ENCODE measurements around the gene YJEFN3.

Gene YJEFN3

GRCh38 chr19:19554074-19555023 is 25.6 kb downstream of the YJEFN3 start:
- DNase-seq (ENCODE audit: low read depth) = peak; percentile 54

GRCh38 chr19:19558055-19558454 is 29.3 kb downstream of the YJEFN3 start:
- DNase-seq (ENCODE audit: low read depth) = no peak

DNA sequence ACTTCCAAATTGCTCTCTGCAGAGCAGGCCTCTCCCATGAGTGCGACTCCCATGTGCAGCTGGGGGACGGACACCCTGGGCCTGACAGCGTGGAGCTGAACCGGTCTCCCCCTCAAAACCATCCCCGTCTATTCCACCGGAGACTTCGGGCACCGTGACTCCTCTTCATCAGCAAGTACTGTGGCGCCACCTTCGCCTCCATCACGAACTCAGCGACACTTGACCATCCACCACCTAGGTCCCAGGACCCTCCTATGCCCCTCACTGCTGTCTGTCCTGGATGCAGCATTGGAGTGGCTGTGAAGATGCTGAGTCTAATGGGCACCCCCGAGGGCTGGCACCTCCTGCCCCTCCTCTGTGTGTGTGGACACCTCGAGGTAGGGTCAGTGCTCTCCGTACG is 29.9 kb downstream of the YJEFN3 start:
- DNase-seq (ENCODE audit: low read depth) = no peak

GRCh38 chr19:19559931-19560330 is 31.2 kb downstream of the YJEFN3 start:
- no peak for DNase-seq (ENCODE audit: low read depth)

GRCh38 chr19:19561946-19562664 is 33.4 kb downstream of the YJEFN3 start:
- no peak for DNase-seq (ENCODE audit: low read depth)

DNA sequence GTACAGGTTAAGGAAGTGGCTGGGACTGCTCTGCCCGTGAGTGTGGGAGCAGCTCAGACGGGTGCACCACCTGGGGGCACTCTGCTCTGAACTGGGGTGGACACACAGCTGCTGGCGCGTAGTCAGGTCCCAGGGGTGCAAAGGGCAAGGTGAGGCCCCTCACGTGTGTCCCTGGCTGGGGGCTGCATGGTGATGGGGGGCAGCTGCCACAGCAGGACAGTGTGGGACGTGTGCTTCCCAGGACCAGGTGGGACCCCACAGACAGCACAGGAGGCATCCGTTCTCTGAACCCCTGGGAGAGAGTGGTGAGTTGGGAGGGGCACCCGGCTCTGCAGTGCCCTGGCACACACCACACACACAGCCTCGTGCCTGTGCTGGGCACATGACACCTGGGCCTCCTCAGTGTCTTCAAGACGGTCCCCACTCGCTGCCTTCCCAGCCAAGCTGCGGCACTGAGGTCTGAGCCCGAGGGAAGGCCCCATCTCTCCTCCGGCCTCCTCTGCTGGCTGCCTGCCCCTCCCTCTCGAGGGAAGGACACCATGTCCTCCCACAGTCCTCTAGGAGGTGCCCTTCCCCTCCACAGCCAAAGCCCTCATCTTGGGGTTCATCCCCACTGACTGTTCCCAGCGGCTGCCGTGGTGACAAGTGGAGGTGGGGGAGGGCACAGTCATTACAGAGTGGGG is 34.1 kb downstream of the YJEFN3 start:
- peak; percentile 24 for DNase-seq (ENCODE audit: low read depth)

DNA sequence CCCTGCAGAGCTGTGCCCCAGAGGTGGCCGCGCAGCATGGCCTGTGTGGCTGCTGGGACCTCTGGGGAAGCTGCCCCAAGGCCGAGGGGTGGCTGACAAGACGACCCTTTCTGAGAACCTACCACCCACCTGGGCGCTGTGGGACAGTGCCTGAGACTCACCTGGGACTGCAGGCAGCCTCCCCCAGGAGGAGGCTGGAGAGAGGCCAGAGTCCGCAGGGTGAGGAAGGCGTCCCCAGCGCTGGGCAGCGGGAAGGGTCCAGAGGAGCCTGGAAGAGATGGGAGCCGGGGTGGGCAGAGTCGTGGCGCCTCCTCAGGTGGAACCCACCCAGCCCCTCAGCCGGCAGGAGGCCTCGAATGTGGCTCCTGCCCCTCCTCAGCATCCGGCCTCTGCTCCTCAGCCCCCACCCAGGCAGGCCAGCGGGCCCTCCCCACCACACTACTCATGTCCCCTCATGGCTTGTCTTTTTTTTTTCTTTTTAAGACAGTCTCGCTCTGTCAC is 34.7 kb downstream of the YJEFN3 start:
- no peak for DNase-seq (ENCODE audit: low read depth)

DNA sequence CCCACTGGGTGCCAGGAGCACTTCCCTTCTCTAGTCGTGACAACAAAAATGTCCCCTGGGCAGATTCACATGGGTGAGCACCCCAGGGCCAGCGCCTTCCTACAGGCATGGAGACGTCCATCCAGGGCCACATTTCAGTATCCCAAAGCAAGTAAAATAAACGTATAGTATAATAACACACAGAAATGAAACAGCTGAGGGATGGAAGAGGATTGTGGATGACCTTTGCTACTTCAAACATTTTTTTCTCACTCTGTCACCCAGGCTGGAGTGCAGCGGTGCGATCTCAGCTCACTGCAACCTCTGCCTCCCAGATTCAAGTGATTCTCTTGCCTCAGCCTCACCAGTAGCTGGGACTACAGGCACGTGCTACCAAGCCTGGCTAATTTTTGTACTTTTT is 37.6 kb downstream of the YJEFN3 start:
- DNase-seq (ENCODE audit: low read depth) = no peak

GRCh38 chr19:19567391-19567790 is 38.7 kb downstream of the YJEFN3 start:
- no peak for DNase-seq (ENCODE audit: low read depth)

DNA sequence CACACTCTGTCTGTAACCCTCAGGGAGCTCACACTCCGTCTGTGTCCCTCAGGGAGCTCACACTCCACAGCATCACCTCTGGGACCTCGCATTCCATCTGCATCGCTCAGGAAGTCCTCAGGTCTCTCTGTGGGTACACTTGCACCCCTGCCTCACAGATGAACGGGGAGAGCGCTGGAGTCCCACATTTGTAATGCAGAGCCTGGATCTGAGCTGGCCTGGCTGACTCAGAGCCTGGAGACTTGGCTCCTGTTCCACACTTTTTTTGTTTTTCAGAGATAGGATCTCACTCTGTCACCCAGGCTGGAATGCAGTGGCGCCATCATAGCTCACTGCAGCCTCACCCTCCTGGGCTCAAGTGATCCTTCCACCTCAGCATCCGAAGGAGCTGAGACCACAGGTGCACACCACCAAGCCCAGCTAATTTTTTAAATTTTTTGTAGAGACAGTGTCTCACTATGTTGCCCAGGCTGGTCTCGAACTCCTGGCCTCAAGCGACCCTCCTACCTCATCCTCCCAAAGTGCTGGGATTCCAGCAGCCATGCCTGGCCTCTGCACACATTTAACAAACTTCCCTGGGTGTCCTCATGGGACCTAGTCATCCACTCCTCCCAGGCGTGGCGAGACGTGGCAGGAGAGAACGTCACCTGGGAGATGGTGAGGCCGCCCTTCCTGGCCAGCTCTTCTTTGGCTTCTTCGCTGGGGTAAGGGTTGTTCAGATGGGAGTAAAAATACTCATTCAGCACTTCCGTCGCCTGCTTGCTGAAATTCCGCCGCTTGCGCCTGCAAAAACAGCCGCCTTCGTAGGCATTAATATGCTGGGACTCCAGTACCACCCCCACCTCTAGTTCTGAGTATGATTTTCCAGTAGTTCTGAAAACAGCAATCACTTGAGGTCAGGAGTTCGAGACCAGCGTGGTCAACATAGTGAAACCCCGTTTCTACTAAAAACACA is 40.4 kb downstream of the YJEFN3 start:
- no peak for DNase-seq (ENCODE audit: low read depth)

DNA sequence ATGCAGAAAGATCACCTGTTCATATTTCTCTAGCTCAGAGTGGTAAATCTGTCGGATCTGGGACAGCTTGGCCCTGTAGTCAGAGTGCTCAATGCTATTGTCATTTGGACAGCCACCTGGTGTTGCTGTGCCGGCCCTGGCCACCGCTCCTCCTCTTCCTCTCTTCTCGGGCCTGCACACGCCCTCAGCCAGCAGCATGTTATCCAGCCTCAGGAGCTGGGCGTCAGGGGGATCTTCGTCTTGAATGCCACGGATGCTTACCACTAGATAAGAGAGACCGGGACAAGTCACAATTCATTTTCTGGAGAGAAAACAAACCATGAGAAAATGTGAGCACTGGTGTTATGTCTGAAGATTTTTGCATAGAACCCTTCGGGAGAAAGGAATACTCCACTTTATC is 41.9 kb downstream of the YJEFN3 start:
- DNase-seq (ENCODE audit: low read depth) = no peak

DNA sequence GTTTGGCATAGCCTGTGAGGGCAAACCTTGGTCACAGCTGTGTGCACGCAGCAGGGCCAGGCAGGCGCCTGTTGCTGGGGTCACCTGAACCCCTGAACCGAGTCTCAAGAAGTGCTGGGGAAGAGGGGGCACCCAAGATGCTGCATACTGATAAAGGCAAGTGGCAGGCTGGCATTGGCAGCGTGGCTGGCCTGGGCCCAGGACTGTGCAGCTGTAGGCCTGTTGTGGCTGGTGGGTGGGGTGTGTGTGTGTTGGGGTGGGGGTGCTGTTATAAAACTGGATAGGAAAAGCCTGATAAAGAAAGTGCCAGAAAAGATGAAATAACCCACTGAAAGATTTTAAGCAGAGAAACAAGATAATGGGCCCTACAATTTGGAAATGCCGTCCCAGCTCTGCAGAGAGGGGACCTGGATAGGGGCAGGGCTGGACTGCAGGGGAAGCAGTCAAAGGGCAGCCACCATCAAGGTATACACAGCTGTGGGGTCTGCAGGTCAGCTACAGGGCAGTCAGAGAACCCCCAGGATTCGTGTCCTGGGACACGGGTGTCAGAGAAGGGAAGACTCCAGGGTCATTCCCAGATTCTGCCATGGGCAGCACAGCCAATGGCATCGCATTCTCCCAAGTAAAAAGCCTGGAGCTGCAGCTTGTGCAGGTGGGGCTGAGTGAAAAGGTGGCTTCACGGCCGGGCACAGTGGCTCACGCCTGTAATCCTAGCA is 42.5 kb downstream of the YJEFN3 start:
- no peak for DNase-seq (ENCODE audit: low read depth)

GRCh38 chr19:19575411-19575810 is 46.7 kb downstream of the YJEFN3 start:
- no peak for DNase-seq (ENCODE audit: low read depth)

GRCh38 chr19:19578252-19578651 is 49.5 kb downstream of the YJEFN3 start:
- no peak for DNase-seq (ENCODE audit: low read depth)

GRCh38 chr19:19579533-19580361 is 51.0 kb downstream of the YJEFN3 start:
- DNase-seq (ENCODE audit: low read depth) = no peak

GRCh38 chr19:19580418-19580817 is 51.7 kb downstream of the YJEFN3 start:
- DNase-seq (ENCODE audit: low read depth) = no peak

GRCh38 chr19:19581391-19581790 is 52.7 kb downstream of the YJEFN3 start:
- DNase-seq (ENCODE audit: low read depth) = no peak

GRCh38 chr19:19582471-19582870 is 53.8 kb downstream of the YJEFN3 start:
- DNase-seq (ENCODE audit: low read depth) = no peak

DNA sequence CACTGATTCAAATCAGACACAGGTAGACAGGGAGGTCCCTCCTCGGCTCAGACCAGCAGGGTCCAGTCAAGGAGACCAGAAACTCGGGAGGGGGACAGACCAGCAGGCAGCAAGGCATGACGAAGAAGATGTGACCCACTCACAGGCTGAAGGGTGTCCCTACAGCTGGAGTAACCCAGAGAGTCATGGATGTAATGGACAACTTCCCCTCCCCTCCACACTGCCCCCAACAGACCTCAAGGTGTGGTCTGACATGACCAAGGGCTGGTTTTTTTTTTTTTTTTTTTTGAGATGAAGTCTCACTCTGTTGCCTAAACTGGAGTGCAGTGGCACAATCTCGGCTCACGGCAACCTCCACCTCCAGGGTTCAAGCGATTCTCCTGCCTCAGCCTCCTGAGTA is 55.6 kb downstream of the YJEFN3 start:
- DNase-seq (ENCODE audit: low read depth) = no peak
